ENCODE data around the gene CATSPERE.

DNA sequence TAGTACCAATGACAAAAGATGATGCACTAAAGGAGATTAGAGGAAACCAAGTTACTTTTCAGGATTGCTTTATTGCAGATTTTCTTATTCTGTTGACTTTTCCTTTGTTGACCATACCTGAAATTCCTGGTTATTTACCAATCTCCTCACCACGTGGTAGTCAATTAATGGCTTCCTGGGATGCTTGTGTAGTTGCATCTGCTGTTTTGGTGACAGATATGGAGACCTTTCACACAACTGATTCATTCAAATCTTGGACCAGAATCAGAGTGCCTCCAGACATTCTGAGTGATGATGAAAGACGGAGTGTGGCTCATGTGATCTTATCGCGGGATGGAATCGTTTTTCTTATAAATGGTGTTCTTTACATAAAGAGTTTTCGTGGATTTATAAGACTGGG is 91.3 kb downstream of the CATSPERE start:
- TF ChIP-seq, protein P1, sequence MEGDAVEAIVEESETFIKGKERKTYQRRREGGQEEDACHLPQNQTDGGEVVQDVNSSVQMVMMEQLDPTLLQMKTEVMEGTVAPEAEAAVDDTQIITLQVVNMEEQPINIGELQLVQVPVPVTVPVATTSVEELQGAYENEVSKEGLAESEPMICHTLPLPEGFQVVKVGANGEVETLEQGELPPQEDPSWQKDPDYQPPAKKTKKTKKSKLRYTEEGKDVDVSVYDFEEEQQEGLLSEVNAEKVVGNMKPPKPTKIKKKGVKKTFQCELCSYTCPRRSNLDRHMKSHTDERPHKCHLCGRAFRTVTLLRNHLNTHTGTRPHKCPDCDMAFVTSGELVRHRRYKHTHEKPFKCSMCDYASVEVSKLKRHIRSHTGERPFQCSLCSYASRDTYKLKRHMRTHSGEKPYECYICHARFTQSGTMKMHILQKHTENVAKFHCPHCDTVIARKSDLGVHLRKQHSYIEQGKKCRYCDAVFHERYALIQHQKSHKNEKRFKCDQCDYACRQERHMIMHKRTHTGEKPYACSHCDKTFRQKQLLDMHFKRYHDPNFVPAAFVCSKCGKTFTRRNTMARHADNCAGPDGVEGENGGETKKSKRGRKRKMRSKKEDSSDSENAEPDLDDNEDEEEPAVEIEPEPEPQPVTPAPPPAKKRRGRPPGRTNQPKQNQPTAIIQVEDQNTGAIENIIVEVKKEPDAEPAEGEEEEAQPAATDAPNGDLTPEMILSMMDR (conservative IDR thresholded peaks at IDR 0.05): no peak
- no peak for TF ChIP-seq EZH2 (IDR thresholded peaks at IDR 0.05; ENCODE audit: low read depth)
